IPS-11a (cell line): ENCODE data around the gene GJB4.
"Not testable (repeated sequence)": the region's sequence is repeated elsewhere in the genome, so short reads cannot be mapped to it uniquely, and the experiment has no call there.

Experiments used
- H3K4me3 ChIP-seq: one replicate; pipeline ENCODE4 v1.5.1; 2013; ENCODE audit warnings: low read depth, low read length, control low read depth

The GJB4 gene

GRCh38 chr1:34759503-34760357, at the start of gene GJB4:
Gene GJB4, plus strand, starts transcription at chr1:34759740. Its CDS starts 1,515 bp downstream, at chr1:34761255.
- H3K4me3 ChIP-seq = no peak within 1 kb of the TSS

GRCh38 chr1:34710812-34711211, 48.7 kb upstream of the GJB4 start:
- H3K4me3 ChIP-seq = no peak overlapping the region

GRCh38 chr1:34711485-34711884, 48.1 kb upstream of the GJB4 start:
- H3K4me3 ChIP-seq = no peak overlapping the region

GRCh38 chr1:34712007-34712688, 47.4 kb upstream of the GJB4 start:
- H3K4me3 ChIP-seq = no peak overlapping the region

GRCh38 chr1:34713443-34713842, 46.1 kb upstream of the GJB4 start:
- H3K4me3 ChIP-seq = no peak overlapping the region

- H3K4me3 ChIP-seq = no peak overlapping the region
Observed at GRCh38 chr1:34714386-34714785, 45.2 kb upstream of the GJB4 start.

- H3K4me3 ChIP-seq = no peak overlapping the region
Observed at GRCh38 chr1:34715139-34715538, 44.4 kb upstream of the GJB4 start.

GRCh38 chr1:34721241-34721640, 38.3 kb upstream of the GJB4 start:
- no peak overlapping the region for H3K4me3 ChIP-seq

GRCh38 chr1:34721646-34722355, 37.7 kb upstream of the GJB4 start:
- H3K4me3 ChIP-seq = no peak overlapping the region

GRCh38 chr1:34726861-34727260, 32.7 kb upstream of the GJB4 start:
- no peak overlapping the region for H3K4me3 ChIP-seq

GRCh38 chr1:34730485-34730884, 29.1 kb upstream of the GJB4 start:
- no peak overlapping the region for H3K4me3 ChIP-seq

GRCh38 chr1:34732831-34733230, 26.7 kb upstream of the GJB4 start:
- H3K4me3 ChIP-seq = not testable (repeated sequence)

GRCh38 chr1:34736692-34737091, 22.8 kb upstream of the GJB4 start:
- H3K4me3 ChIP-seq = no peak overlapping the region

GRCh38 chr1:34737236-34737635, 22.3 kb upstream of the GJB4 start:
- H3K4me3 ChIP-seq = not testable (repeated sequence)

- no peak overlapping the region for H3K4me3 ChIP-seq
Observed at GRCh38 chr1:34739613-34740012, 19.9 kb upstream of the GJB4 start.

- H3K4me3 ChIP-seq = no peak overlapping the region
Observed at GRCh38 chr1:34740161-34740868, 19.2 kb upstream of the GJB4 start.

- no peak overlapping the region for H3K4me3 ChIP-seq
Observed at GRCh38 chr1:34742667-34743270, 16.8 kb upstream of the GJB4 start.

GRCh38 chr1:34743775-34744174, 15.8 kb upstream of the GJB4 start:
- no peak overlapping the region for H3K4me3 ChIP-seq

- no peak overlapping the region for H3K4me3 ChIP-seq
Observed at GRCh38 chr1:34744851-34745250, 14.7 kb upstream of the GJB4 start.

GRCh38 chr1:34745666-34746065, 13.9 kb upstream of the GJB4 start:
- no peak overlapping the region for H3K4me3 ChIP-seq

GRCh38 chr1:34746101-34746500, 13.4 kb upstream of the GJB4 start:
- H3K4me3 ChIP-seq = no peak overlapping the region
